ENCODE data around the gene ECE1. TPM values are rescaled to one million over a fixed set of nuclear protein-coding genes. Genes with fewer than 3 reads are reported as not detected.

The ECE1 gene
- total and polyA plus RNA-seq, 7 experiments from 2014 or later, result 21.3 to 97.4 (median 71.2) TPM

DNA sequence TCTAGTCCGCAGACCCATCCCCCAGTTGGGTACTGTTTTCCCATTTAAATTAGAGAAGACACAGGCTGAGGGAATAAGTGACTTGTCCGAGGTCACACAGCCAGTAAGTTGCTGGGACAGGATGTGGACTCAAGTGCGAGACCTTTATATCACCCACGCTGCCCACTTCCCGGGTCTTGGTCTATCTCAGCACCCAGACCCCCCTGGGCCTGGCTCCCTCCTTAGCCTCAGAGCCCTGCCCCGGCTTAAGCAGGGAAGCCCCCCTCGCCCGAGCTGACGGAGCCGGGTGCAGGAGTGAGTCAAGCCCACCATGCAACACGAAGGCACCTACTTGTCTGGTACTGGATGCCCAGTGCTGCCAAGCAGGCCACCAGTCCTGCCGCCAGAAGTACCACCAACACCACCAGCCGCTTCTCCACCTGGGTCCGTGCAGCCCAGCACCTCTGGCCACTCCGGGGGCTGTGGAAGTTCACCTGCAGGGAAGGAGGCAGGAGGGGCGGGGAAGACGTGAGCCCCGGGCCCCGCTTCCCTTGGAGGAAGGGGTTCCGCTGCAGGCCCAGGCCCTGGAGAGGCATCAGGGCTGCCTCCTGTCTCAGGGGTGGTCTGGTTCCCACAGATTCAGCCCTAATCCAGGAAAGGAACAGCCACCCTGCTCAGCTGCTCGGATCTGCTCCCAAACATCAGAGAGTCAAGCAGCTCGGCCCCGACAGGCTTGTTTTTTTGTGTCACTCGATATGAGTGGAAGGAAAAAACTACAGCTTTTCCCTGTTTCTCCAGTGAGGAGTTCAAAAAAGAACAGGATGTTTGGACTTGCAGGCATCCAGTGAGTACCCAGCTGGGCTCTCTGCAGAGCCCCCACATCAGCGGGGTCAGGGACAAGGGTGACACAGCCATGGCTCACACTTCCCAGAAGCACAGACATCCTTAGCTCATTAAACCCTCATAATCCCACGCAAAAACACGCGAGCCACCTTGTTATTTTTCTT lies 11.1 kb downstream of the ECE1 start:
- Histone ChIP-seq H3K27ac (ENCODE audit: low read depth, low read length) (peak overlapping the region; percentile 66), H3K36me3 (ENCODE audit: control insufficient read depth in 2 of 3, insufficient read depth in 3 of 3, low read length in 3 of 3) (peaks cover 0 to 29% (median 4%) of the 10 kb centered on the region in 3 experiments)
- H3K4me1 Mint-ChIP-seq, result peaks cover 27 to 59% (median 49%) of the 10 kb centered on the region in 7 donors

GRCh38 chr1:21278208-21278859 lies 11.9 kb downstream of the ECE1 start:
- peaks cover 0 to 37% (median 4%) of the 10 kb centered on the region in 3 experiments for H3K36me3 ChIP-seq (ENCODE audit: control insufficient read depth in 2 of 3, insufficient read depth in 3 of 3, low read length in 3 of 3)
- POLR2A ChIA-PET, result interaction anchor here (2.5 to 5.4 kb wide), 3 partner anchors 15 to 67 kb away, joined by 12 to 56 read pairs (median 13); partner anchors contain the start of gene ECE1
- no peak for ATAC-seq
- peaks cover 0 to 2% (median 0%) of the 10 kb centered on the region in 11 donors for H3K9me3 Mint-ChIP-seq
- peak overlapping the region; percentile 49 to 99 (median 79) for H3K27ac Mint-ChIP-seq
- peak overlapping the region in 2 of 10 donors; percentile 81 to 82 for H3K4me3 Mint-ChIP-seq
- peaks cover 26 to 52% (median 41%) of the 10 kb centered on the region in 7 donors for H3K4me1 Mint-ChIP-seq
- peaks cover 0 to 26% (median 17%) of the 10 kb centered on the region in 5 donors for H3K36me3 Mint-ChIP-seq
- H3K27ac ChIP-seq (ENCODE audit: low read depth, low read length), result peak overlapping the region; percentile 20
- peaks cover 34 to 37% of the 10 kb centered on the region in 2 donors for H3K4me1 ChIP-seq (ENCODE audit: control insufficient read depth in 2 of 2, insufficient read depth in 2 of 2, low read length in 2 of 2)
- H3K27me3 Mint-ChIP-seq, result no peaks in the 10 kb centered on the region
- H3K27me3 ChIP-seq (ENCODE audit: control insufficient read depth in 2 of 2, insufficient read depth in 2 of 2, low read length in 2 of 2), result no peaks in the 10 kb centered on the region
- no peaks in the 10 kb centered on the region for H3K9me3 ChIP-seq (ENCODE audit: control insufficient read depth in 2 of 3, low read length in 3 of 3)
- CTCF ChIA-PET, result interaction anchor here (1.9 to 2.9 kb wide), 2 partner anchors 8 to 23 kb away, joined by 11 to 34 read pairs; no protein-coding TSS in a partner anchor
- intact Hi-C loops (cut with micrococcal nuclease), result no loop called here
- no peak for DNase-seq
- H3K4me3 ChIP-seq (ENCODE audit: low read length), result no peak overlapping the region

More for the DNA sequence above, 11.1 kb downstream of the ECE1 start:
- H3K4me3 Mint-ChIP-seq, result peak overlapping the region in 9 of 10 donors; percentile 61 to 82 (median 79)
- intact Hi-C loops (cut with micrococcal nuclease), result no loop called here
- H3K27ac Mint-ChIP-seq, result peak overlapping the region; percentile 93 to 99 (median 95)
- Histone ChIP-seq H3K9me3 (ENCODE audit: control insufficient read depth in 2 of 3, low read length in 3 of 3) (no peaks in the 10 kb centered on the region), H3K27me3 (ENCODE audit: control insufficient read depth in 2 of 2, insufficient read depth in 2 of 2, low read length in 2 of 2) (no peaks in the 10 kb centered on the region), H3K4me3 (ENCODE audit: low read length) (peak overlapping the region; percentile 21), H3K4me1 (ENCODE audit: control insufficient read depth in 2 of 2, insufficient read depth in 2 of 2, low read length in 2 of 2) (peaks cover 34 to 37% of the 10 kb centered on the region in 2 donors)
- peaks cover 0 to 2% (median 0%) of the 10 kb centered on the region in 11 donors for H3K9me3 Mint-ChIP-seq
- H3K27me3 Mint-ChIP-seq, result no peaks in the 10 kb centered on the region
- DNase-seq, result no peak
- ATAC-seq, result peak; percentile 44
- ChIA-PET CTCF (interaction anchor here (0.8 to 2.9 kb wide), 7 partner anchors 9 to 89 kb away, joined by 3 to 34 read pairs (median 9); no protein-coding TSS in a partner anchor), POLR2A (interaction anchor here (0.7 to 5.4 kb wide), 8 partner anchors 9 to 66 kb away, joined by 3 to 56 read pairs (median 11); partner anchors contain the start of gene ECE1)
- peaks cover 2 to 25% (median 21%) of the 10 kb centered on the region in 5 donors for H3K36me3 Mint-ChIP-seq

GRCh38 chr1:21277180-21277579 lies 13.1 kb downstream of the ECE1 start:
- H3K27ac ChIP-seq (ENCODE audit: low read depth, low read length), result no peak overlapping the region
- no peaks in the 10 kb centered on the region for H3K9me3 ChIP-seq (ENCODE audit: control insufficient read depth in 2 of 3, low read length in 3 of 3)
- intact Hi-C loops (cut with micrococcal nuclease), result no loop called here
- peak overlapping the region in 8 of 9 donors; percentile 23 to 99 (median 60) for H3K27ac Mint-ChIP-seq
- H3K36me3 ChIP-seq (ENCODE audit: control insufficient read depth in 2 of 3, insufficient read depth in 3 of 3, low read length in 3 of 3), result peaks cover 0 to 45% (median 4%) of the 10 kb centered on the region in 3 experiments
- H3K4me3 Mint-ChIP-seq, result no peak overlapping the region
- no peaks in the 10 kb centered on the region for H3K27me3 Mint-ChIP-seq
- peaks cover 4 to 28% (median 19%) of the 10 kb centered on the region in 5 donors for H3K36me3 Mint-ChIP-seq
- no peak for DNase-seq
- H3K27me3 ChIP-seq (ENCODE audit: control insufficient read depth in 2 of 2, insufficient read depth in 2 of 2, low read length in 2 of 2), result no peaks in the 10 kb centered on the region
- peaks cover 34 to 37% of the 10 kb centered on the region in 2 donors for H3K4me1 ChIP-seq (ENCODE audit: control insufficient read depth in 2 of 2, insufficient read depth in 2 of 2, low read length in 2 of 2)
- peaks cover 27 to 51% (median 36%) of the 10 kb centered on the region in 7 donors for H3K4me1 Mint-ChIP-seq
- POLR2A ChIA-PET, result interaction anchor here (5.4 kb wide), 1 partner anchor 16 kb away, joined by 56 read pairs; the partner anchor contains the start of gene ECE1
- no peak for ATAC-seq
- CTCF ChIA-PET, result interaction anchor here (0.9 to 1.2 kb wide), 2 partner anchors 16 to 21 kb away, joined by 3 read pairs; no protein-coding TSS in a partner anchor
- peaks cover 0 to 2% (median 0%) of the 10 kb centered on the region in 11 donors for H3K9me3 Mint-ChIP-seq
- H3K4me3 ChIP-seq (ENCODE audit: low read length), result no peak overlapping the region

DNA sequence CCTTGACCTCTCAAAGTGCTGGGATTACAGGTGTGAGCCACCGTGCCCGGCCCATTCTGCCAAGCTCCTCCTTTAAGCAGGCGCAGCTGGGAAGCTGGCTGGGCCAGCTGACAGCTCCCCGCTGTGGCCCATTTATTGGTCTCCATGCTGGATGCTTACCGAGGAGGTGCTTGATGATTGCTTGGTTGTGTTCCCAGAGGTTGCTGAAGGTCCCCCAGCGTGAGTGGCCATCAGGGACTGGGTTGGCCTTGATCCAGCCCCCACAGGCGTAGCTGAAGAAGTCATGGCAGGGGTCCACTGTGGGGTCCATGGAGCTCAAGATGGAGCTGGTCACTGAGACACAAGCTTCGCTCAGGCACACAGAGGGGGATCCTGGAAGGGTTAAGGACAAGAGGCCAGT lies 17.7 kb downstream of the ECE1 start:
- H3K4me1 ChIP-seq (ENCODE audit: control insufficient read depth in 2 of 2, insufficient read depth in 2 of 2, low read length in 2 of 2), result peaks cover 0 to 18% of the 10 kb centered on the region in 2 donors

GRCh38 chr1:21271550-21271949 lies 18.7 kb downstream of the ECE1 start:
- H3K9me3 ChIP-seq (ENCODE audit: control insufficient read depth in 2 of 3, low read length in 3 of 3), result no peaks in the 10 kb centered on the region
- H3K27ac Mint-ChIP-seq, result peak overlapping the region in 6 of 9 donors; percentile 13 to 76 (median 42)
- ATAC-seq, result no peak
- ChIA-PET CTCF (interaction anchor here (0.7 to 7.0 kb wide), 13 partner anchors 8 to 98 kb away, joined by 3 to 58 read pairs (median 13); partner anchors contain the start of gene ECE1), POLR2A (interaction anchor here (0.5 to 3.6 kb wide), 12 partner anchors 14 to 783 kb away, joined by 3 to 46 read pairs (median 3); no protein-coding TSS in a partner anchor)
- no peak for DNase-seq
- no peaks in the 10 kb centered on the region for H3K9me3 Mint-ChIP-seq
- H3K27me3 ChIP-seq (ENCODE audit: control insufficient read depth in 2 of 2, insufficient read depth in 2 of 2, low read length in 2 of 2), result no peaks in the 10 kb centered on the region
- H3K27me3 Mint-ChIP-seq, result no peaks in the 10 kb centered on the region
- no peak overlapping the region for H3K4me3 Mint-ChIP-seq
- H3K36me3 Mint-ChIP-seq, result peaks cover 4 to 56% (median 27%) of the 10 kb centered on the region in 5 donors
- H3K4me1 ChIP-seq (ENCODE audit: control insufficient read depth in 2 of 2, insufficient read depth in 2 of 2, low read length in 2 of 2), result peaks cover 0 to 18% of the 10 kb centered on the region in 2 donors
- H3K4me3 ChIP-seq (ENCODE audit: low read length), result no peak overlapping the region
- peaks cover 0 to 73% (median 20%) of the 10 kb centered on the region in 3 experiments for H3K36me3 ChIP-seq (ENCODE audit: control insufficient read depth in 2 of 3, insufficient read depth in 3 of 3, low read length in 3 of 3)
- intact Hi-C loops (cut with micrococcal nuclease), result no loop called here
- peaks cover 14 to 37% (median 18%) of the 10 kb centered on the region in 7 donors for H3K4me1 Mint-ChIP-seq
- no peak overlapping the region for H3K27ac ChIP-seq (ENCODE audit: low read depth, low read length)

More for the DNA sequence above, 17.7 kb downstream of the ECE1 start:
- POLR2A ChIA-PET, result interaction anchor here (0.5 to 3.2 kb wide), 4 partner anchors 17 to 699 kb away, joined by 3 to 12 read pairs (median 5); no protein-coding TSS in a partner anchor
- Histone ChIP-seq H3K4me3 (ENCODE audit: low read length) (no peak overlapping the region), H3K27ac (ENCODE audit: low read depth, low read length) (no peak overlapping the region), H3K36me3 (ENCODE audit: control insufficient read depth in 2 of 3, insufficient read depth in 3 of 3, low read length in 3 of 3) (peaks cover 0 to 73% (median 20%) of the 10 kb centered on the region in 3 experiments), H3K9me3 (ENCODE audit: control insufficient read depth in 2 of 3, low read length in 3 of 3) (no peaks in the 10 kb centered on the region), H3K27me3 (ENCODE audit: control insufficient read depth in 2 of 2, insufficient read depth in 2 of 2, low read length in 2 of 2) (no peaks in the 10 kb centered on the region)
- H3K27ac Mint-ChIP-seq, result peak overlapping the region in 4 of 9 donors; percentile 13 to 59 (median 50)
- H3K4me1 Mint-ChIP-seq, result peaks cover 14 to 41% (median 22%) of the 10 kb centered on the region in 7 donors
- intact Hi-C loops (cut with micrococcal nuclease), result no loop called here
- CTCF ChIA-PET, result interaction anchor here (0.6 to 7.0 kb wide), 3 partner anchors 9 to 64 kb away, joined by 3 to 52 read pairs (median 4); no protein-coding TSS in a partner anchor
- no peaks in the 10 kb centered on the region for H3K27me3 Mint-ChIP-seq
- no peak overlapping the region for H3K4me3 Mint-ChIP-seq
- ATAC-seq (no peak), DNase-seq (no peak)
- peaks cover 4 to 57% (median 28%) of the 10 kb centered on the region in 5 donors for H3K36me3 Mint-ChIP-seq
- H3K9me3 Mint-ChIP-seq, result no peaks in the 10 kb centered on the region

Measured in naive thymus-derived CD4-positive, alpha-beta T cell (primary cell).